KMS-11 (cell line): ENCODE measurements around the gene CRB1.
A peak's percentile ranks its signal among the peaks of the same experiment; 100 is the strongest.

Experiments
- H2AFZ ChIP-seq: fragments of 200-600 bp; sonication (generic); 2 replicates; pipeline ENCODE4 v1.6.1; 2016; ENCODE audit warnings: antibody characterized with exemption, mixed run types, low read depth
- H3K27ac ChIP-seq: fragments of 200-600 bp; sonication (generic); 2 replicates; pipeline ENCODE4 v1.6.1; 2016; ENCODE audit warnings: mild to moderate bottlenecking, mixed run types
- H3K27me3 ChIP-seq: fragments of 200-600 bp; sonication (generic); 2 replicates; pipeline ENCODE4 v1.6.1; 2017; ENCODE audit warnings: mild to moderate bottlenecking, low read depth, mixed run types, moderate library complexity; ENCODE audit not compliant: insufficient read depth
- H3K36me3 ChIP-seq: fragments of 200-600 bp; sonication (generic); 2 replicates; pipeline ENCODE4 v1.6.1; 2017; ENCODE audit warnings: mild to moderate bottlenecking, mixed run types; ENCODE audit not compliant: insufficient read depth
- H3K4me1 ChIP-seq: fragments of 200-600 bp; sonication (generic); 2 replicates; pipeline ENCODE4 v1.6.1; 2016; ENCODE audit warnings: mild to moderate bottlenecking, low read depth, mixed run types; ENCODE audit not compliant: poor library complexity, severe bottlenecking
- H3K4me2 ChIP-seq: fragments of 200-600 bp; sonication (generic); 2 replicates; pipeline ENCODE4 v1.7.0; 2016; ENCODE audit warnings: mild to moderate bottlenecking, mixed run types
- H3K4me3 ChIP-seq: fragments of 200-600 bp; sonication (generic); IDR thresholded peaks from 2 replicates; pipeline ENCODE4 v1.6.1; 2017; ENCODE audit warnings: low read depth, low read length, mixed read lengths; ENCODE audit not compliant: insufficient read depth
- H3K79me2 ChIP-seq: fragments of 200-600 bp; sonication (generic); 2 replicates; pipeline ENCODE4 v1.6.1; 2016; ENCODE audit warnings: low read depth, mixed run types; ENCODE audit not compliant: insufficient read depth
- H3K9ac ChIP-seq: fragments of 200-600 bp; sonication (generic); 2 replicates; pipeline ENCODE4 v1.6.1; 2016; ENCODE audit warnings: mild to moderate bottlenecking, mixed run types
- H4K20me1 ChIP-seq: fragments of 200-600 bp; sonication (generic); 2 replicates; pipeline ENCODE4 v1.6.1; 2016; ENCODE audit warnings: mild to moderate bottlenecking, mixed run types; ENCODE audit not compliant: insufficient read depth
- TF ChIP-seq, protein P1 (sequence below): fragments of 200-600 bp; sonication (generic); conservative IDR thresholded peaks from 2 replicates; pipeline ENCODE4 v1.6.1; 2017; ENCODE audit warnings: low read depth, mild to moderate bottlenecking, antibody characterized with exemption, low read length, moderate library complexity, mixed read lengths

CRB1 gene

DNA sequence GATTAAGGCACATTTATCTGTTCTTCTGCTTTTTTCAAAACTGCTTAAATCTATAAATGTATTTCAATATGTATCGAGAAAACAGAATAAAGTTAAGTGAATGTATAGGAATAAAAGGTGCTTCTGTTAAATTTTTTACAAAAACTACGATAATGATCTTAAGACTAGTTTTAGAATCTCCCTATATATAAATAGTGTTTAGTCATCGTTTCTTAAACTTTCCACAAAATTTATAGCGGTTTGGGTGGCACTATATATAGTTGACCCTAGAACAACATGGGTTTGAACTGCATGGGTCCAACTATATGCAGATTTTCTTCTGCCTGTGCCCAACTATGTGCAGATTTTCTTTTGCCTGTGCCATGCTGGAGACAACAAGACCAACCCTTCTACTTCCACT lies 125.7 kb downstream of the CRB1 start:
- no peak overlapping the region for H3K9ac ChIP-seq
- no peaks in the 10 kb centered on the region for H4K20me1 ChIP-seq
- H3K4me1 ChIP-seq: peaks cover 14% of the 10 kb centered on the region
- no peaks in the 10 kb centered on the region for H3K27me3 ChIP-seq
- H3K4me2 ChIP-seq: no peak overlapping the region
- TF ChIP-seq, protein P1, sequence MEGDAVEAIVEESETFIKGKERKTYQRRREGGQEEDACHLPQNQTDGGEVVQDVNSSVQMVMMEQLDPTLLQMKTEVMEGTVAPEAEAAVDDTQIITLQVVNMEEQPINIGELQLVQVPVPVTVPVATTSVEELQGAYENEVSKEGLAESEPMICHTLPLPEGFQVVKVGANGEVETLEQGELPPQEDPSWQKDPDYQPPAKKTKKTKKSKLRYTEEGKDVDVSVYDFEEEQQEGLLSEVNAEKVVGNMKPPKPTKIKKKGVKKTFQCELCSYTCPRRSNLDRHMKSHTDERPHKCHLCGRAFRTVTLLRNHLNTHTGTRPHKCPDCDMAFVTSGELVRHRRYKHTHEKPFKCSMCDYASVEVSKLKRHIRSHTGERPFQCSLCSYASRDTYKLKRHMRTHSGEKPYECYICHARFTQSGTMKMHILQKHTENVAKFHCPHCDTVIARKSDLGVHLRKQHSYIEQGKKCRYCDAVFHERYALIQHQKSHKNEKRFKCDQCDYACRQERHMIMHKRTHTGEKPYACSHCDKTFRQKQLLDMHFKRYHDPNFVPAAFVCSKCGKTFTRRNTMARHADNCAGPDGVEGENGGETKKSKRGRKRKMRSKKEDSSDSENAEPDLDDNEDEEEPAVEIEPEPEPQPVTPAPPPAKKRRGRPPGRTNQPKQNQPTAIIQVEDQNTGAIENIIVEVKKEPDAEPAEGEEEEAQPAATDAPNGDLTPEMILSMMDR: no peak
- H3K79me2 ChIP-seq: no peaks in the 10 kb centered on the region
- H3K4me3 ChIP-seq: no peak overlapping the region
- H3K36me3 ChIP-seq: no peaks in the 10 kb centered on the region
- H2AFZ ChIP-seq: no peak overlapping the region
- H3K27ac ChIP-seq: no peak overlapping the region

DNA sequence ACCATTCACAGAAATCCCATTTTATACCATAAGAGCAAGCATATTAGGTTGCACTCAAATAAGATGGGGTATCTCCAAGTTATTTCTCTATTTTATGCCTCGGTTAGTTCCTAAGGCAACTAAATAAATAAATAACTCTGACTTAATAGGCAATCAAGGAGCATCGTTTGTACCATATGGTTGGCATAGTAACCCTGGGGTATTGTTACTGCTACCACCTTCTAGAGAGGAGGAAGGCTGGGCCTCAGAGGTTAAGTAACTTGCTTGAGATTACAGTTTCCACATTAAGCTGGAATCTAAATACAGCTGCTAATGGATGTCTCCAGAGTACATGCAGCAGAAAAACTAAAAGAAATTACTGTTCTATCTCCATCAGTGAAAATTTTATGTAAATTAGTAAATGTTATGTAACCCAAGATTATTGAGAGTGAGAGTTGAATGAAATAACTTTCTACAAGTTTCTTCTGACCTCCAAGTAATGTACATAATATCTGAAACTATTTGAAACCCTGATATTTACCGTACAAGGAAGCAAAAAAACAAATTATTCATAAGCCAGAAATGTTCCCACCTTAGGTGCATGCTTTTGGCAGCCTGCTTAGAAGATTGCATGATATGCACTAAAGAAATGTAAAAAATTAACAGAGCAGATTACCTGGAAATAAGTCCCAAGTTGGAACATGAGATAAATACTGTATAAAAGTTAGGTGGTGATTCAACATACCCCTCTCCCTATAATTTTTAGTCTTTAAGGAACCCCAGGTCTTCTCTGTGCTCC lies 127.0 kb downstream of the CRB1 start:
- H3K27me3 ChIP-seq: no peaks in the 10 kb centered on the region
- no peak overlapping the region for H3K9ac ChIP-seq
- no peak overlapping the region for H3K4me2 ChIP-seq
- no peak overlapping the region for H3K27ac ChIP-seq
- H4K20me1 ChIP-seq: no peaks in the 10 kb centered on the region
- no peaks in the 10 kb centered on the region for H3K36me3 ChIP-seq
- H3K4me1 ChIP-seq: peaks cover 22% of the 10 kb centered on the region
- no peaks in the 10 kb centered on the region for H3K79me2 ChIP-seq
- no peak overlapping the region for H3K4me3 ChIP-seq
- H2AFZ ChIP-seq: no peak overlapping the region
- TF ChIP-seq, protein P1: no peak

DNA sequence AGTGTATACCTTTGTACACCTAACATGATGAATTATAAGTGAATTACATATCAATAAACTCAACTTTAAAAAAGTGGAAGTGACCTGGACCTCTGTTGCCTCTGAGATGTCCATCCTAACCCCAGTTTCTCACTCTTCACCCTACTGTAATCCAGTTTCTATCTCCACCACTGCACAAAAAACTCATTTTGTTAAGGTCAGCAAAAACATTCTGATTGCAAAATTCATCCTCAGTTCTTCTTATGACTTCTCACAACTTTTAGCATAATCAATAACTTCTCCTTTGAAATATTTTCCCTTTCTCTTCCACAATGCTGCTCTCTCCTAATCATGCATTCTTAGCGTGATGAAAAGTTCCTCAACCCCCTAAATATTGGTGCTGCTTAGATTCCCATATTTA lies 129.8 kb downstream of the CRB1 start:
- Histone ChIP-seq H3K9ac (no peak overlapping the region), H3K4me3 (no peak overlapping the region), H3K27ac (no peak overlapping the region), H3K36me3 (no peaks in the 10 kb centered on the region), H4K20me1 (no peaks in the 10 kb centered on the region), H3K4me1 (peaks cover 16% of the 10 kb centered on the region), H3K79me2 (no peaks in the 10 kb centered on the region), H3K4me2 (no peak overlapping the region), H3K27me3 (no peaks in the 10 kb centered on the region), H2AFZ (no peak overlapping the region)
- TF ChIP-seq, protein P1: no peak

DNA sequence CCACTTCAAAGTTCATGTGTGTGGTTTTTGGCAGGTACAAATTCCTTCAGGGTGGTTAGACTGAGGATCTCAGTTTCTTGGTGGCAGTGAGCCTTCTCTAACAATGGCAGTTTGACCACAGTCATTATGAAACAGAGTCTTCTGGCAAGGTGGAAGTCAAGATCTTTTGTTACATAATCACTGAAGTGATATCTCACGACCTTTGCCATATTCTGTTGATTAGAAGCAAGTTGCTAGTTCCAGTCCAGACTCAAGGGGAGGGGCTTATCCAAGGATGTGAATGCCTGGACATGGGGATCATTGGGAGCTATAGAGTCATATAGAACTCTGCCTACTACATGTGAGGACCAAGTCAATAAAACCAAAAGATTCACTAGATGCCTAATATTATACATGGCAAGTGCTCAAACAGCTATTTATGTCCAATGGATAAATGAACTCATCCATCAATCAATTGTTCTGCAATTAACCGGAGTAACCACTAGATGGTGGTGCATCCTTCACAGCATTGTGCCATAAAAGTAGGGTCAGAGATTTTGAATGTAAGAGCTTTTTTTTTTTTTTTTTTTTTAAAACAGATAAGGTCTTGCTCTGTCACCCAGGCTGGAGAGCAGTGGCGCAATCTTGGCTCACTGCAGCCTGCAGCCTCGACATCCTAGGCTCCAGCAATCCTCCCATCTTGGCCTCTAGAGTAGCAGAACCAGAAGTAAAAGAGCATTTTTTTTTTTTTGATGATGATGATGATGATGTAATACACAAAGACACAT lies 131.9 kb downstream of the CRB1 start:
- H4K20me1 ChIP-seq: no peaks in the 10 kb centered on the region
- no peak overlapping the region for H3K9ac ChIP-seq
- TF ChIP-seq, protein P1: peak; percentile 93
- H3K27me3 ChIP-seq: no peaks in the 10 kb centered on the region
- H3K4me3 ChIP-seq: no peak overlapping the region
- H3K4me2 ChIP-seq: peak overlapping the region; percentile 10; the same call in 1 of the 2 replicates
- H3K4me1 ChIP-seq: peaks cover 16% of the 10 kb centered on the region
- H3K36me3 ChIP-seq: no peaks in the 10 kb centered on the region
- H3K79me2 ChIP-seq: no peaks in the 10 kb centered on the region
- peak overlapping the region; percentile 21; the same call in 1 of the 2 replicates for H2AFZ ChIP-seq
- no peak overlapping the region for H3K27ac ChIP-seq
